ENCODE results near the gene PDGFB.

Gene PDGFB

GRCh38 chr22:39255449-39256185 is 10.8 kb upstream of the PDGFB start:
- no peak for TF ChIP-seq FOXP2 (optimal IDR thresholded peaks at IDR 0.05; ENCODE audit: borderline replicate concordance, extremely low read depth, extremely low read length, insufficient read depth)
- TF ChIP-seq POLR2AphosphoS5 (IDR thresholded peaks at IDR 0.05; ENCODE audit: low read depth, low read length) = no peak
- TF ChIP-seq REST (IDR thresholded peaks at IDR 0.05; ENCODE audit: insufficient read depth in 1 of 2, low read depth in 2 of 2, low read length in 2 of 2) = no peak
- TF ChIP-seq TAF1 (IDR thresholded peaks at IDR 0.05; ENCODE audit: borderline replicate concordance, insufficient read depth, low read length) = no peak
- TF ChIP-seq SIN3A (IDR thresholded peaks at IDR 0.05; ENCODE audit: borderline replicate concordance, insufficient read depth, low read length) = no peak

- TF ChIP-seq SIN3A (IDR thresholded peaks at IDR 0.05; ENCODE audit: borderline replicate concordance, insufficient read depth, low read length) = no peak
These were observed 10.1 kb upstream of the PDGFB start for GRCh38 chr22:39254789-39255298.

- TF ChIP-seq POLR2AphosphoS5 (IDR thresholded peaks at IDR 0.05; ENCODE audit: low read depth, low read length) = no peak
- TF ChIP-seq SIN3A (IDR thresholded peaks at IDR 0.05; ENCODE audit: borderline replicate concordance, insufficient read depth, low read length) = no peak
- TF ChIP-seq FOXP2 (optimal IDR thresholded peaks at IDR 0.05; ENCODE audit: borderline replicate concordance, extremely low read depth, extremely low read length, insufficient read depth) = no peak
- TF ChIP-seq REST (IDR thresholded peaks at IDR 0.05; ENCODE audit: insufficient read depth in 1 of 2, low read depth in 2 of 2, low read length in 2 of 2) = no peak
- no peak for TF ChIP-seq TAF1 (IDR thresholded peaks at IDR 0.05; ENCODE audit: borderline replicate concordance, insufficient read depth, low read length)
These were observed 9.3 kb upstream of the PDGFB start for GRCh38 chr22:39254122-39254521.

- TF ChIP-seq POLR2AphosphoS5 (IDR thresholded peaks at IDR 0.05; ENCODE audit: low read depth, low read length) = no peak
- no peak for TF ChIP-seq SIN3A (IDR thresholded peaks at IDR 0.05; ENCODE audit: borderline replicate concordance, insufficient read depth, low read length)
- TF ChIP-seq TAF1 (IDR thresholded peaks at IDR 0.05; ENCODE audit: borderline replicate concordance, insufficient read depth, low read length) = no peak
- TF ChIP-seq FOXP2 (optimal IDR thresholded peaks at IDR 0.05; ENCODE audit: borderline replicate concordance, extremely low read depth, extremely low read length, insufficient read depth) = peak; percentile 47
- TF ChIP-seq REST (IDR thresholded peaks at IDR 0.05; ENCODE audit: insufficient read depth in 1 of 2, low read depth in 2 of 2, low read length in 2 of 2) = no peak
These were observed 8.8 kb upstream of the PDGFB start for GRCh38 chr22:39253435-39254070.

GRCh38 chr22:39252461-39253434 is 8.0 kb upstream of the PDGFB start:
- no peak for TF ChIP-seq SIN3A (IDR thresholded peaks at IDR 0.05; ENCODE audit: borderline replicate concordance, insufficient read depth, low read length)
- no peak for TF ChIP-seq POLR2AphosphoS5 (IDR thresholded peaks at IDR 0.05; ENCODE audit: low read depth, low read length)
- no peak for TF ChIP-seq TAF1 (IDR thresholded peaks at IDR 0.05; ENCODE audit: borderline replicate concordance, insufficient read depth, low read length)
- TF ChIP-seq FOXP2 (optimal IDR thresholded peaks at IDR 0.05; ENCODE audit: borderline replicate concordance, extremely low read depth, extremely low read length, insufficient read depth) = no peak
- TF ChIP-seq REST (IDR thresholded peaks at IDR 0.05; ENCODE audit: insufficient read depth in 1 of 2, low read depth in 2 of 2, low read length in 2 of 2) = no peak
